GM21360 (cell line): ENCODE results near the gene LRP5.

Experiments used
- ATAC-seq: cut with Tn5 transposase; IDR thresholded peaks from one replicate; pipeline ENCODE4 v1.9.1; 2021; ENCODE audit warnings: mild to moderate bottlenecking, moderate library complexity; ENCODE audit not compliant: unreplicated experiment

The LRP5 gene

DNA sequence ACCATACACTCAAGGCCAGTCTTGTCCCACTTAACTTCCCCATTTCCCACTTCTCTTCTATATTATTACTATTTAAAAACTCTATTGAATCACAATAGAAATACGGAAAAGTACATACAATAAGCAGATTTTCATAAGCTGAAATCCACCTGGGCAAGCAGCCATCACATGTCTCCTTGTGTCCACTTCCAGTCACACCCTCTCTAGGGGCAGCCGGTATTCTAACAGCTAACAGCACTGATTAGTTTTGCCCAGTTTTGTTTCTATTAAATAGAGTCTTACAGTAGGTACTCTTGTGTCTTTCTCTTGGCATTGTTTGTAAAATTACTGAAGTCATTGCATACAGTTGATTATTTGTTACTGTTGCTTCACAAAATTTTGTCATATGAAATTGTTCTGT, 185.9 kb downstream of the LRP5 start:
- no peak for ATAC-seq
